CD4-positive, alpha-beta T cell (primary cell): Measurements from ENCODE around the gene NCKAP1. TPM values are rescaled to one million over a fixed set of nuclear protein-coding genes. Genes with fewer than 3 reads are reported as not detected.
"Not testable (repeated sequence)": the region's sequence is repeated elsewhere in the genome, so short reads cannot be mapped to it uniquely, and the experiment has no call there.

Source experiments
- ATAC-seq: fragments of 200-7000 bp; cut with Tn5 transposase; one replicate; pipeline ENCODE4 v1.10.0; 2022; ENCODE audit warnings: mild to moderate bottlenecking; ENCODE audit not compliant: poor library complexity
- CTCF ChIA-PET: fragments of 350-600 bp; sonication (Branson Sonifier 250); formaldehyde crosslinking; loops from one replicate; lab custom pipeline; 2021; ENCODE audit warnings: antibody characterized with exemption, inconsistent platforms; lab: Charles Lee
- POLR2A ChIA-PET: fragments of 350-600 bp; sonication (Branson Sonifier 250); formaldehyde crosslinking; loops from one replicate; lab custom pipeline; 2021; ENCODE audit warnings: antibody characterized with exemption, inconsistent platforms; lab: Charles Lee
- DNase-seq, 14 experiments: peaks; one replicate each; pipeline ENCODE4 v3.0.0-alpha.2; 2013 to 2020; ENCODE audit warnings: mixed read lengths in 2 of 14
- H3K27ac ChIP-seq, 2 donors: one replicate each; pipeline versions ENCODE4 v1.5.1 to v1.7.0; 2013; ENCODE audit warnings: low read length in 2 of 2, low read depth in 1 of 2, mild to moderate bottlenecking in 1 of 2
- H3K27me3 ChIP-seq, 2 experiments: 1 replicate in 1 of 2; 2 replicates in 1 of 2; pipeline versions ENCODE4 v1.6.1 to v1.7.0; 2013; ENCODE audit warnings: low read length in 2 of 2, control low read depth in 1 of 2, mild to moderate bottlenecking in 1 of 2, moderate library complexity in 1 of 2; ENCODE audit not compliant: insufficient read depth in 2 of 2, control insufficient read depth in 1 of 2
- H3K36me3 ChIP-seq: one replicate; pipeline ENCODE4 v1.6.1; 2013; ENCODE audit warnings: low read length, control low read depth; ENCODE audit not compliant: insufficient read depth
- H3K4me1 ChIP-seq: one replicate; pipeline ENCODE4 v1.6.1; 2013; ENCODE audit warnings: low read length, control low read depth; ENCODE audit not compliant: insufficient read depth
- H3K4me3 ChIP-seq: one replicate; pipeline ENCODE4 v1.5.1; 2013; ENCODE audit warnings: mild to moderate bottlenecking, low read length, moderate library complexity
- H3K9me3 ChIP-seq, 2 experiments: 1 replicate in 1 of 2; 2 replicates in 1 of 2; pipeline versions ENCODE4 v1.6.1 to v1.7.0; 2013; ENCODE audit warnings: low read length in 2 of 2, mild to moderate bottlenecking in 2 of 2, control low read depth in 1 of 2, moderate library complexity in 1 of 2; ENCODE audit not compliant: control insufficient read depth in 1 of 2, insufficient read depth in 1 of 2
- H3K27ac Mint-ChIP-seq: one replicate; pipeline ENCODE4 v1.8.0; 2020; ENCODE audit warnings: mixed read lengths
- H3K27me3 Mint-ChIP-seq: one replicate; pipeline ENCODE4 v1.8.0; 2021; ENCODE audit warnings: mixed read lengths
- H3K36me3 Mint-ChIP-seq: one replicate; pipeline ENCODE4 v1.8.0; 2021; ENCODE audit warnings: low read depth, mixed read lengths
- H3K4me1 Mint-ChIP-seq: one replicate; pipeline ENCODE4 v1.8.0; 2021; ENCODE audit warnings: low read depth, mixed read lengths
- H3K4me3 Mint-ChIP-seq: one replicate; pipeline ENCODE4 v1.8.0; 2020; ENCODE audit warnings: mild to moderate bottlenecking, mixed read lengths
- H3K9me3 Mint-ChIP-seq: one replicate; pipeline ENCODE4 v1.8.0; 2020; ENCODE audit warnings: mixed read lengths
- intact Hi-C, 2 experiments: fragments of 100-400 bp; cut with DNase I in 1 of 2; cut with micrococcal nuclease in 1 of 2; formaldehyde crosslinking; loops; one replicate each; pipeline versions ENCODE4 v1.15.1 to v1.9.0; 2023 to 2025; cut with DNase I, micrococcal nuclease
- total RNA-seq, 174 experiments: library from RNA in 2 of 174; stranded (reverse) in 2 of 174; gene quantifications; one replicate each; pipeline ENCODE4 v1.2.3 and lab custom pipeline; 2021 to 2026
- TF ChIP-seq, protein P1 (sequence below): fragments of 200-600 bp; IDR thresholded peaks from one replicate; pipeline ENCODE4 v1.8.0; 2022; ENCODE audit warnings: antibody characterized with exemption, mild to moderate bottlenecking

NCKAP1 gene
- total RNA-seq, 2 experiments from 2014 or later: 2.4 to 2.5 TPM

DNA sequence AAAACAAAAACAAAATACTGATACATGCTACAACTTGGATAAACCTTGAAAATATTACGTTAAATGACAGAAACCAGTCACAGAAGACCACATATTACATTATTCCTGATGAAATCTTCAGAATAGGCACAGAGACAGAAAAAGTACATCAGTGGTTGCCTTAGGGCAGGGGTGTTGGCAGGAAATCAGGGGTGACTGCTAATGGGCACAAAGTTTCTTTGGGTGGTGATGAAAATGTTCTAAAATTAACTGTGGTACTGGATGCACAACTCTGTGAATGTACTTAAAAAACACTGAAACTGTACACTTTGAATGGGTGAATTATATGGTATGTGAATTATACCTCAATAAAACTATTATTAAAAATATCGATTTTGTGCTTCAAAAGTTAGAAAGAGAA lies 16.6 kb downstream of the NCKAP1 start:
- Mint-ChIP-seq H3K36me3 (no peaks in the 10 kb centered on the region), H3K9me3 (no peaks in the 10 kb centered on the region), H3K4me1 (no peaks in the 10 kb centered on the region), H3K27ac (no peak overlapping the region), H3K4me3 (no peak overlapping the region), H3K27me3 (no peaks in the 10 kb centered on the region)
- no peak overlapping the region for H3K27ac ChIP-seq
- H3K9me3 ChIP-seq: no peaks in the 10 kb centered on the region
- intact Hi-C loops: no loop called here
- ChIA-PET CTCF (no interaction called here), POLR2A (no interaction called here)
- H3K4me3 ChIP-seq: no peak overlapping the region
- peaks cover 0 to 3% of the 10 kb centered on the region in 2 experiments for H3K27me3 ChIP-seq
- ATAC-seq (no peak), DNase-seq (no peak)
- H3K36me3 ChIP-seq: no peaks in the 10 kb centered on the region
- TF ChIP-seq, protein P1, sequence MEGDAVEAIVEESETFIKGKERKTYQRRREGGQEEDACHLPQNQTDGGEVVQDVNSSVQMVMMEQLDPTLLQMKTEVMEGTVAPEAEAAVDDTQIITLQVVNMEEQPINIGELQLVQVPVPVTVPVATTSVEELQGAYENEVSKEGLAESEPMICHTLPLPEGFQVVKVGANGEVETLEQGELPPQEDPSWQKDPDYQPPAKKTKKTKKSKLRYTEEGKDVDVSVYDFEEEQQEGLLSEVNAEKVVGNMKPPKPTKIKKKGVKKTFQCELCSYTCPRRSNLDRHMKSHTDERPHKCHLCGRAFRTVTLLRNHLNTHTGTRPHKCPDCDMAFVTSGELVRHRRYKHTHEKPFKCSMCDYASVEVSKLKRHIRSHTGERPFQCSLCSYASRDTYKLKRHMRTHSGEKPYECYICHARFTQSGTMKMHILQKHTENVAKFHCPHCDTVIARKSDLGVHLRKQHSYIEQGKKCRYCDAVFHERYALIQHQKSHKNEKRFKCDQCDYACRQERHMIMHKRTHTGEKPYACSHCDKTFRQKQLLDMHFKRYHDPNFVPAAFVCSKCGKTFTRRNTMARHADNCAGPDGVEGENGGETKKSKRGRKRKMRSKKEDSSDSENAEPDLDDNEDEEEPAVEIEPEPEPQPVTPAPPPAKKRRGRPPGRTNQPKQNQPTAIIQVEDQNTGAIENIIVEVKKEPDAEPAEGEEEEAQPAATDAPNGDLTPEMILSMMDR: no peak
- H3K4me1 ChIP-seq: no peaks in the 10 kb centered on the region

- Mint-ChIP-seq H3K36me3 (no peaks in the 10 kb centered on the region), H3K27me3 (no peaks in the 10 kb centered on the region), H3K27ac (no peak overlapping the region), H3K9me3 (no peaks in the 10 kb centered on the region), H3K4me1 (no peaks in the 10 kb centered on the region), H3K4me3 (no peak overlapping the region)
- Histone ChIP-seq H3K9me3 (no peaks in the 10 kb centered on the region), H3K27me3 (no peaks in the 10 kb centered on the region), H3K4me3 (no peak overlapping the region), H3K36me3 (no peaks in the 10 kb centered on the region), H3K27ac (no peak overlapping the region), H3K4me1 (no peaks in the 10 kb centered on the region)
- intact Hi-C loops: no loop called here
- ATAC-seq: no peak
- DNase-seq: no peak
- ChIA-PET POLR2A (no interaction called here), CTCF (no interaction called here)
- TF ChIP-seq, protein P1: no peak
Measured at GRCh38 chr2:183019718-183020442, 18.4 kb downstream of the NCKAP1 start.

GRCh38 chr2:183017845-183018244 lies 20.4 kb downstream of the NCKAP1 start:
- H3K4me1 ChIP-seq, H3K9me3 ChIP-seq, H3K36me3 ChIP-seq, intact Hi-C loops, H3K27ac ChIP-seq, H3K36me3 Mint-ChIP-seq, ATAC-seq, H3K27me3 Mint-ChIP-seq, H3K27me3 ChIP-seq, H3K4me3 ChIP-seq, H3K4me1 Mint-ChIP-seq, CTCF ChIA-PET, H3K9me3 Mint-ChIP-seq, DNase-seq, H3K27ac Mint-ChIP-seq, H3K4me3 Mint-ChIP-seq: not testable (repeated sequence)
- POLR2A ChIA-PET: interaction anchor here (0.6 kb wide), 1 partner anchor 91 kb away, joined by 3 read pairs; no protein-coding TSS in a partner anchor

- no peaks in the 10 kb centered on the region for H3K9me3 Mint-ChIP-seq
- Histone ChIP-seq H3K27me3 (no peaks in the 10 kb centered on the region), H3K36me3 (no peaks in the 10 kb centered on the region), H3K4me3 (no peak overlapping the region), H3K9me3 (no peaks in the 10 kb centered on the region), H3K27ac (no peak overlapping the region), H3K4me1 (no peaks in the 10 kb centered on the region)
- ATAC-seq: no peak
- no peaks in the 10 kb centered on the region for H3K36me3 Mint-ChIP-seq
- no peak for DNase-seq
- intact Hi-C loops: no loop called here
- H3K4me1 Mint-ChIP-seq: no peaks in the 10 kb centered on the region
- H3K27ac Mint-ChIP-seq: no peak overlapping the region
- TF ChIP-seq, protein P1: no peak
- ChIA-PET CTCF (no interaction called here), POLR2A (no interaction called here)
- H3K4me3 Mint-ChIP-seq: no peak overlapping the region
- no peaks in the 10 kb centered on the region for H3K27me3 Mint-ChIP-seq
Measured at GRCh38 chr2:183014005-183014404, 24.3 kb downstream of the NCKAP1 start.
